HUES6 (cell line): ENCODE data around the gene AADAC.
"Not testable (repeated sequence)": the region's sequence is repeated elsewhere in the genome, so short reads cannot be mapped to it uniquely, and the experiment has no call there.

Source experiments
- H3K27ac ChIP-seq: 2 replicates; pipeline ENCODE4 v1.7.0; 2013; ENCODE audit warnings: low read depth, mild to moderate bottlenecking, low read length, inconsistent platforms
- H3K27me3 ChIP-seq: 2 replicates; pipeline ENCODE4 v1.6.1; 2013; ENCODE audit warnings: low read length; ENCODE audit not compliant: control insufficient read depth, insufficient read depth
- H3K36me3 ChIP-seq: 2 replicates; pipeline ENCODE4 v1.6.1; 2013; ENCODE audit warnings: low read length; ENCODE audit not compliant: control insufficient read depth, insufficient read depth
- H3K4me1 ChIP-seq: 2 replicates; pipeline ENCODE4 v1.6.1; 2013; ENCODE audit warnings: low read length; ENCODE audit not compliant: control insufficient read depth, insufficient read depth
- H3K4me3 ChIP-seq: 2 replicates; pipeline ENCODE4 v1.5.1; 2013; ENCODE audit warnings: low read depth, low read length
- H3K9ac ChIP-seq: one replicate; pipeline ENCODE4 v1.6.1; 2013; ENCODE audit warnings: mild to moderate bottlenecking, low read length
- H3K9me3 ChIP-seq: 2 replicates; pipeline ENCODE4 v1.6.1; 2013; ENCODE audit warnings: low read depth, low read length; ENCODE audit not compliant: control insufficient read depth, insufficient read depth

AADAC gene

DNA sequence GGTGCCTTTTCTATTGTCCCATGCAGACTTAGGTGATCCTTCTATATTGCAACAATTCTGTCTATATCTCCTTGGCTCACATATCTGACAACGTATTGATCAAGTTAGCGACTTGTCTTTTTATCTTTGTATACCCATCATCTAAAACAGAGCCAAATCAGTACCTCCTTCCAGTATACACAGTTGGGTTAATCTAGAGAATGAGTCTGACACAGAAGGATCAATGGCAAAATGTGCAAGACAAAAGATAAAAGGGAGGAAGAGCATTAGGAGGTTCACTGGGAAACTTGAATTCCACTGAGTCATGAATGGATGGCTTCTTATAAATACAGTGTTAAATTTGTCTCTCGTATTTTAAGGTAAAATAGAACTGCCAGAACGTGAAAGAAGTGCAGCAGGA, 6.0 kb downstream of the AADAC start:
- H3K27me3 ChIP-seq = no peaks in the 10 kb centered on the region
- H3K9ac ChIP-seq = no peak overlapping the region
- no peaks in the 10 kb centered on the region for H3K36me3 ChIP-seq
- H3K4me3 ChIP-seq = no peak overlapping the region
- H3K27ac ChIP-seq = no peak overlapping the region
- 0 out of 2 replicates have a peak, but pooled peaks cover 7% of the 10 kb centered on the region for H3K4me1 ChIP-seq
- H3K9me3 ChIP-seq = no peaks in the 10 kb centered on the region

DNA sequence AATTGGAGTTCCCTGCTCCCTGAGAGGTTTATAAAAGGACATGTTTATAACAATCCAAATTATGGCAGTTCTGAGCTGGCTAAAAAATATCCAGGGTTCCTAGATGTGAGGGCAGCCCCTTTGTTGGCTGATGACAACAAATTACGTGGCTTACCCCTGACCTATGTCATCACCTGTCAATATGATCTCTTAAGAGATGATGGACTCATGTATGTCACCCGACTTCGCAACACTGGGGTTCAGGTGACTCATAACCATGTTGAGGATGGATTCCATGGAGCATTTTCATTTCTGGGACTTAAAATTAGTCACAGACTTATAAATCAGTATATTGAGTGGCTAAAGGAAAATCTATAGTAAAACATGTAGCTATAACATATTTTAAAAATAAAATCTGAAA, 13.9 kb downstream of the AADAC start:
- no peak overlapping the region for H3K4me3 ChIP-seq
- H3K9me3 ChIP-seq = no peaks in the 10 kb centered on the region
- no peaks in the 10 kb centered on the region for H3K4me1 ChIP-seq
- H3K27ac ChIP-seq = no peak overlapping the region
- no peaks in the 10 kb centered on the region for H3K36me3 ChIP-seq
- H3K9ac ChIP-seq = no peak overlapping the region
- H3K27me3 ChIP-seq = no peaks in the 10 kb centered on the region

- H3K36me3 ChIP-seq = no peaks in the 10 kb centered on the region
- H3K9me3 ChIP-seq = no peaks in the 10 kb centered on the region
- H3K4me1 ChIP-seq = peaks cover 18% of the 10 kb centered on the region
- H3K9ac ChIP-seq = no peak overlapping the region
- no peak overlapping the region for H3K27ac ChIP-seq
- H3K27me3 ChIP-seq = no peaks in the 10 kb centered on the region
- no peak overlapping the region for H3K4me3 ChIP-seq
These were observed 22.0 kb downstream of the AADAC start for GRCh38 chr3:151835751-151836525.

- H3K27ac ChIP-seq = peak overlapping the region; percentile 70; the same call in 1 of the 2 replicates
- H3K27me3 ChIP-seq = no peaks in the 10 kb centered on the region
- peaks cover 18% of the 10 kb centered on the region for H3K4me1 ChIP-seq
- H3K4me3 ChIP-seq = no peak overlapping the region
- no peaks in the 10 kb centered on the region for H3K9me3 ChIP-seq
- no peaks in the 10 kb centered on the region for H3K36me3 ChIP-seq
- no peak overlapping the region for H3K9ac ChIP-seq
These were observed 23.1 kb downstream of the AADAC start for GRCh38 chr3:151837057-151837456.

GRCh38 chr3:151838574-151839312, 24.8 kb downstream of the AADAC start:
- H3K9ac ChIP-seq = no peak overlapping the region
- no peak overlapping the region for H3K27ac ChIP-seq
- H3K4me1 ChIP-seq = peaks cover 18% of the 10 kb centered on the region
- no peaks in the 10 kb centered on the region for H3K36me3 ChIP-seq
- no peaks in the 10 kb centered on the region for H3K9me3 ChIP-seq
- H3K4me3 ChIP-seq = no peak overlapping the region
- no peaks in the 10 kb centered on the region for H3K27me3 ChIP-seq

DNA sequence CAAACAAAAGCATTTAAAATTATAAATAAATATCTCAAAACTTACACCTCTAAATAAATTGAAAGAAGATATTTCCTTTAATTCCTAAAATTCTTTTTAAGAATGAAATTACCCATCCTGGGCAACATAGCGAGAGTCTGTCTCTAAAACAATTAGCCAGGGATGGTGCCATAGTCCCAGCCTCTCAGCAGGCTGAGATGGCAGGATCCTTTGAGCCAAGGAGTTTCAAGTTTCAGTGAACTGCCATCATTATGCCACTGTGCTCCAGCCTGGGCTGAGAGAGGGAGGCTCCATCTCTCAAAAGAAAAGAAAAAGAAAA, 25.4 kb downstream of the AADAC start:
- Histone ChIP-seq H3K27ac (no peak overlapping the region), H3K9me3 (no peaks in the 10 kb centered on the region), H3K9ac (no peak overlapping the region), H3K36me3 (no peaks in the 10 kb centered on the region), H3K27me3 (no peaks in the 10 kb centered on the region), H3K4me3 (no peak overlapping the region), H3K4me1 (peaks cover 17% of the 10 kb centered on the region)

DNA sequence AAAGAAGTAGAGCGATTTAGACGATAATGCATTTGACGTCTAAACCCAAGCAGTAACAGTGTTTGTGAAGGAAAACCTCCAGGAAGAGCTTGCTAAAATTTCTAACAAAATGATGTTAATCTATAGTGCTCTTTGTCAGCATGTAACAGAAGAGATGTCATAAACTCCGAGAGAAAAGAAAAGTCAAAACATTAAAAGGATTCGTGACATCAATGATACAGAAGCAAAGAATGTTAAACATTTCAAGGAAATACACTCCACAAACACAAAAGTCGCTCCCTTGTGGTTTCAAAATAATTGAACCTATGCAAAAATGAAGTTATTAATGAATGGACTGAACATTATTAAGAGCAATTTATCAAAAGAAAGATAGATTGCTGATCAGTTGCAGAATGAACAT, 27.9 kb downstream of the AADAC start:
- no peak overlapping the region for H3K9ac ChIP-seq
- H3K27ac ChIP-seq = no peak overlapping the region
- 0 out of 2 replicates have a peak, but pooled peaks cover 3% of the 10 kb centered on the region for H3K9me3 ChIP-seq
- H3K4me3 ChIP-seq = no peak overlapping the region
- H3K27me3 ChIP-seq = no peaks in the 10 kb centered on the region
- peaks cover 7% of the 10 kb centered on the region for H3K4me1 ChIP-seq
- H3K36me3 ChIP-seq = no peaks in the 10 kb centered on the region

- Histone ChIP-seq H3K9ac (no peak overlapping the region), H3K9me3 (0 out of 2 replicates have a peak, but pooled peaks cover 3% of the 10 kb centered on the region), H3K36me3 (no peaks in the 10 kb centered on the region), H3K27me3 (no peaks in the 10 kb centered on the region), H3K4me1 (no peaks in the 10 kb centered on the region), H3K4me3 (no peak overlapping the region), H3K27ac (no peak overlapping the region)
These were observed 29.4 kb downstream of the AADAC start for GRCh38 chr3:151843275-151843674.

DNA sequence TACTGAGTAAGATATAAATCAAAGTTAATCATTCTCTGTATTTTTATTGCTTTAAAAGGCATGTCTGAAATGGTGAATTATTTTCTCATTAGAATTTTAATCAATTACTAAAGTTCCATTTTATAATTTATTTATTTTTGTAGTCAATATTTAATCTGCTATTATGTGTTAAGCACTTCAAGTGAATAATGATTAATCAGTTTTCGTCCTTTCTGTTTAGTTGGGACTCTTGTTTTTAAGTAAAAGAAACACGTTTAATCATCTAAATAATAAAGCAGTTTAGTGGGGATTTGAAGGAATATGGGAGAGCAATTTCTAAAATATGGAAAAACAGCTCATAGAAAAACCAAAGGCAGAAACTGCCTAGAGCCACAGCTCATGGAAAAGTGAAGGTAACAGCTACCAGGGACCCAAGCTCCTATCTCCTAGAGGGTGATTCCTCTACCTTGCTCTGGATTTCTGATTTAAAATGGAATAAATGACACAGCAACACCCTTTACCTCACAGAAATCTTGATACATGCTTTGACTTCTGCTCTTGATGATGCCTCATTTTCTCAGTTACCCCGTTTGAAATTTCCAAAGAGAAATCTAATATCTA, 31.5 kb downstream of the AADAC start:
- Histone ChIP-seq H3K4me3 (no peak overlapping the region), H3K4me1 (no peaks in the 10 kb centered on the region), H3K36me3 (no peaks in the 10 kb centered on the region), H3K9me3 (0 out of 2 replicates have a peak, but pooled peaks cover 7% of the 10 kb centered on the region), H3K9ac (no peak overlapping the region), H3K27me3 (no peaks in the 10 kb centered on the region), H3K27ac (no peak overlapping the region)

DNA sequence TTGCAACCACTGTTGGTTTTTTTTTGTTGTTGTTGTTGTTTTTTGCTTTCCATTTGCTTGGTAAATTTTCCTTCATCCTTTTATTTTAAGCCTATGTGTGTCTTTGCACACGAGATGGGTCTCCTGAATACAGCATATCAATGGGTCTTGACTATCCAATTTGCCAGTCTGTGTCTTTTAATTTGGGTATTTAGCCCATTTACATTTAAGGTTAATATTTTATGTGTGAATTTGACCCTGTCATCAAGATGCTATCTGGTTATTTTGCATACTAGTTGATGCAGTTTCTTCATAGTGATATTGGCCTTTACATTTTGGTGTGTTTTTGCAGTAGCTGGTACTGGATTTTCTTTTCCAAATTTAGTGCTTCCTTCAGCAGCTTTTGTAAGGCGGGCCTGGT, 36.1 kb downstream of the AADAC start:
- H3K4me1 ChIP-seq, H3K4me3 ChIP-seq, H3K9ac ChIP-seq, H3K9me3 ChIP-seq, H3K36me3 ChIP-seq, H3K27me3 ChIP-seq, H3K27ac ChIP-seq: not testable (repeated sequence)
